DND-41 (cell line): Measurements from ENCODE around the gene HADH.
A peak's percentile ranks its signal among the peaks of the same experiment; 100 is the strongest.

Experiments
- ATAC-seq: fragments of 200-7000 bp; cut with Tn5 transposase; 3 replicates; pipeline ENCODE4 v1.9.1; 2021; ENCODE audit warnings: low read depth; ENCODE audit not compliant: insufficient read depth
- DNase-seq: peaks from one replicate; pipeline ENCODE4 v3.0.0-alpha.2; 2020
- H2AFZ ChIP-seq: 2 replicates; pipeline ENCODE4 v1.6.0; 2012; ENCODE audit warnings: low read depth, low read length
- H3K27ac ChIP-seq: 2 replicates; pipeline ENCODE4 v1.5.1; 2012; ENCODE audit warnings: low read length, inconsistent platforms
- H3K27me3 ChIP-seq: fragments of 200-600 bp; sonication (generic); 2 replicates; pipeline ENCODE4 v1.6.0; 2012; ENCODE audit warnings: low read length, mild to moderate bottlenecking, inconsistent platforms; ENCODE audit not compliant: insufficient read depth, poor library complexity
- H3K36me3 ChIP-seq: 2 replicates; pipeline ENCODE4 v1.5.1; 2012; ENCODE audit warnings: low read length, inconsistent platforms; ENCODE audit not compliant: insufficient read depth
- H3K4me1 ChIP-seq: 2 replicates; pipeline ENCODE4 v1.5.1; 2012; ENCODE audit warnings: mild to moderate bottlenecking, low read length; ENCODE audit not compliant: insufficient read depth
- H3K4me2 ChIP-seq: 2 replicates; pipeline ENCODE4 v1.6.0; 2012; ENCODE audit warnings: mild to moderate bottlenecking, moderate library complexity, low read length, inconsistent platforms; ENCODE audit not compliant: insufficient read depth
- H3K4me3 ChIP-seq, 2 experiments: fragments of 200-600 bp in 1 of 2; shearing (Covaris generic) in 1 of 2; 2 replicates each; pipeline ENCODE4 v1.5.1; 2012 to 2016; ENCODE audit warnings: inconsistent platforms in 2 of 2, low read length in 2 of 2, mild to moderate bottlenecking in 2 of 2, low read depth in 1 of 2, moderate library complexity in 1 of 2
- H3K79me2 ChIP-seq: 2 replicates; pipeline ENCODE4 v1.6.0; 2012; ENCODE audit warnings: low read length, inconsistent platforms; ENCODE audit not compliant: insufficient read depth
- H3K9ac ChIP-seq: 2 replicates; pipeline ENCODE4 v1.6.0; 2012; ENCODE audit warnings: low read depth, mild to moderate bottlenecking, inconsistent platforms, low read length, moderate library complexity
- H3K9me3 ChIP-seq: 2 replicates; pipeline ENCODE4 v1.5.1; 2012; ENCODE audit warnings: low read length, moderate library complexity, mild to moderate bottlenecking, inconsistent platforms; ENCODE audit not compliant: insufficient read depth, severe bottlenecking
- H4K20me1 ChIP-seq: 2 replicates; pipeline ENCODE4 v1.6.0; 2012; ENCODE audit warnings: low read length; ENCODE audit not compliant: insufficient read depth
- EZH2 ChIP-seq: IDR thresholded peaks from 3 replicates; pipeline ENCODE4 v1.6.1; 2012; ENCODE audit warnings: borderline replicate concordance, low read depth, mild to moderate bottlenecking, moderate library complexity, low read length, inconsistent platforms; ENCODE audit not compliant: severe bottlenecking
- TF ChIP-seq, protein P1 (sequence below): IDR thresholded peaks from 2 replicates; pipeline ENCODE4 v1.5.1; 2012; ENCODE audit warnings: borderline replicate concordance, low read length, moderate library complexity, mild to moderate bottlenecking; ENCODE audit not compliant: poor library complexity, severe bottlenecking; ENCODE audit errors: extremely low read depth

HADH gene

DNA sequence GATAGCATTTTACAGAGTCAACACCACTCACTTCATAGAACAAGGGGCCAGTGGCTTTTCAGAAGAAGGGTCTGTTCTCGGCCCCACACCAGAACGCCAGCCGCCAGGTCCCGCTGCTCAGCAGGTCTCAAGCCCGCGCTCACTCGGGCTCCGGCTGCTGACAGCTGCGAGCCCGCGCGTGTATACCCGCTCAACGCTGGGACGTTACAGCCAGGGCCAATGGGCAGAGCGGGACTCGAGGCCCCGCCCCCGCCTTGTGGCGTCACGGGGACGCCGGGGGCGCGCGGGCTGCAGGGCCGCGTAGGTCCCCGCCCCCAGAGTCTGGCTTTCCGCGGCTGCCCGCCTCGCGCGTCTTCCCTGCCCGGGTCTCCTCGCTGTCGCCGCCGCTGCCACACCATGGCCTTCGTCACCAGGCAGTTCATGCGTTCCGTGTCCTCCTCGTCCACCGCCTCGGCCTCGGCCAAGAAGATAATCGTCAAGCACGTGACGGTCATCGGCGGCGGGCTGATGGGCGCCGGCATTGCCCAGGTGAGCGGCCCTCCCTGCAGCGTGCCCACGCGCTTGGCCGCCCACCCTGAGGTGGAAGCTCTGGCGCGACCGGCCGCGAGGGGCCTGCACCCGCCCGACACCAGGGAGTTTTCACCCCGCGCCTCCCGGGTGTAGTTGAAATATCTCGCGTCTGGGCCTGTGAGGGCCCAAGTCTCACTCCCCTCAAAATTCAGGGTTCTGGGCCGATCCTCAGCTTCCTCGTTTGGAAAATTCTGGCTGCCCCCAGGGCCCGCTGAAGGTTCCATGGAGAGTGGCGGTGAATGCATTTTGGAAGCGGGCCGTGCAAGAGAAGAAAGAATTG, at the start of gene HADH:
Gene HADH, plus strand, starts transcription at position 353 of the 850 bp plus-strand sequence. Its CDS starts 44 bp downstream, at position 397.
- H3K9me3 ChIP-seq: no peaks in the 10 kb centered on the region
- peak within 1 kb of the TSS; percentile 95 for H3K27ac ChIP-seq
- H2AFZ ChIP-seq: peak within 1 kb of the TSS; percentile 99
- peaks cover 52% of the 10 kb centered on the region for H3K4me1 ChIP-seq
- no peaks in the 10 kb centered on the region for H3K27me3 ChIP-seq
- H3K36me3 ChIP-seq: peaks cover 4% of the 10 kb centered on the region; the same call in 1 of the 2 replicates
- TF ChIP-seq, protein P1, sequence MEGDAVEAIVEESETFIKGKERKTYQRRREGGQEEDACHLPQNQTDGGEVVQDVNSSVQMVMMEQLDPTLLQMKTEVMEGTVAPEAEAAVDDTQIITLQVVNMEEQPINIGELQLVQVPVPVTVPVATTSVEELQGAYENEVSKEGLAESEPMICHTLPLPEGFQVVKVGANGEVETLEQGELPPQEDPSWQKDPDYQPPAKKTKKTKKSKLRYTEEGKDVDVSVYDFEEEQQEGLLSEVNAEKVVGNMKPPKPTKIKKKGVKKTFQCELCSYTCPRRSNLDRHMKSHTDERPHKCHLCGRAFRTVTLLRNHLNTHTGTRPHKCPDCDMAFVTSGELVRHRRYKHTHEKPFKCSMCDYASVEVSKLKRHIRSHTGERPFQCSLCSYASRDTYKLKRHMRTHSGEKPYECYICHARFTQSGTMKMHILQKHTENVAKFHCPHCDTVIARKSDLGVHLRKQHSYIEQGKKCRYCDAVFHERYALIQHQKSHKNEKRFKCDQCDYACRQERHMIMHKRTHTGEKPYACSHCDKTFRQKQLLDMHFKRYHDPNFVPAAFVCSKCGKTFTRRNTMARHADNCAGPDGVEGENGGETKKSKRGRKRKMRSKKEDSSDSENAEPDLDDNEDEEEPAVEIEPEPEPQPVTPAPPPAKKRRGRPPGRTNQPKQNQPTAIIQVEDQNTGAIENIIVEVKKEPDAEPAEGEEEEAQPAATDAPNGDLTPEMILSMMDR: no peak
- no peak for TF ChIP-seq EZH2
- peak within 1 kb of the TSS; percentile 96 for H3K4me2 ChIP-seq
- peak within 1 kb of the TSS; percentile 97 for H3K9ac ChIP-seq
- H4K20me1 ChIP-seq: peaks cover 31% of the 10 kb centered on the region; the same call in 1 of the 2 replicates
- DNase-seq (peak; percentile 95), ATAC-seq (peak; percentile 96)
- H3K4me3 ChIP-seq: peak within 1 kb of the TSS; percentile 68 to 96
- H3K79me2 ChIP-seq: peaks cover 57% of the 10 kb centered on the region

DNA sequence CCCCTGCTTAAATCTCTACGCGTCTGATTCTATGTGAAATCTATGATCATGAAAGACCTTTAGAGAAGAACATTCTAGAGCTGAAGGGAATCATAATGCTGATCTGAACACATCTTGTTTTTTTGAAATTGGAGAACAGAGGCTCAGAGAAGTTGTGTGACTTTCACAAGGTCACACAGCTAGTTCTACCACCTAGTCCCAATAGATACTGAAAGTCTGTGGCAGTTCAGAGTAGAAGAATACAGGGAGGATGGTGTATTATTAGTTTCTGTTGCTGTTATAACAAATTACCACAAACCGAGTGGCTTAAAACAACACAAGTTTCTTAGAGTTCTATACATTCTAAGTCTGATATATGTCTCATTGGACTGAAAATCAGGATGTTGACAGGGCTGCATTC, 43.9 kb upstream of the HADH start:
- ATAC-seq: no peak
- Histone ChIP-seq H3K4me1 (no peaks in the 10 kb centered on the region), H4K20me1 (no peaks in the 10 kb centered on the region)

DNA sequence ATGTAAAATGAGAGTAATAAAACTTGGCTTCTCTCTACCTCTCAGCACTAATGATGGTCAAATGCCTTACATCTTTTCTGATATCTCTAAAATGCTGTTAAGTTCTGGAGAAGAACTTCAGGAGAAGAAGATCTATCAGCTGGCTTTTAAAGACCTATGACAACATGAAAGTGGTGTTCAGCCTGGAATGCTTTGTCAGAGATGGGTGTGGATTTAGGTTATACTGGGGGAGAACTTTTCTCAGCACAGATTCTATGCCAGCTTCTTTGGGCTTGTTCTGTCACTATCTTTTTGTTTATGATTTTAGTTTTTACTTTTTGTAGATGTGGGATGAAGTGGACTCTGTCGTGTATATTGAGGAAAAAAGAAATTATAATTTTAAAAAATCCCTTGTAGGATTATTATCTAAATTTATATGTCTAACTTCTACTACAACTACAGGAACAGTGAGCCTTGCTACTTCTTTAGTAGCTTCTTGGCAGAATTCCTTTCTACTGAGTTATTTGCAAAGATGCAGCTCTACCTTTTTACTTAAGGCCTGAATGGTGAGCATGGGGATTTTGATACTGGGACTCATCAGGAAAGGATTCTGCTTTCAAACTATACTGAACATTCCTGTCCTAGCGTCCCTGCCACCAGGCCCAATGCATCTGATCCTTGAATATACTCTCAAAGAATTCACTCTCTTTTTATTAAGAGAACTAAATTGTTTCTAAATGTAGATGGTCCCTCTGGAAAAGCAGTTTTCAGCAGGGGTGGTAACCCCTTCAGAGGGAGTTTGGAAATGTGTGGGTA, 38.7 kb upstream of the HADH start:
- Histone ChIP-seq H3K4me1 (no peaks in the 10 kb centered on the region), H3K27me3 (no peaks in the 10 kb centered on the region), H3K36me3 (no peaks in the 10 kb centered on the region), H3K4me2 (no peak overlapping the region), H3K4me3 (no peak overlapping the region), H3K9me3 (peaks cover 7% of the 10 kb centered on the region), H3K79me2 (no peaks in the 10 kb centered on the region), H4K20me1 (no peaks in the 10 kb centered on the region), H2AFZ (no peak overlapping the region), H3K27ac (no peak overlapping the region), H3K9ac (no peak overlapping the region)
- TF ChIP-seq EZH2: no peak
- TF ChIP-seq, protein P1: no peak
- no peak for DNase-seq
- no peak for ATAC-seq

More for the DNA sequence above, 43.9 kb upstream of the HADH start:
- Histone ChIP-seq H3K9ac (no peak overlapping the region), H3K27ac (no peak overlapping the region), H2AFZ (no peak overlapping the region), H3K36me3 (no peaks in the 10 kb centered on the region), H3K4me2 (no peak overlapping the region), H3K4me3 (no peak overlapping the region), H3K79me2 (no peaks in the 10 kb centered on the region), H3K27me3 (no peaks in the 10 kb centered on the region), H3K9me3 (no peaks in the 10 kb centered on the region)
- TF ChIP-seq, protein P1: no peak
- no peak for TF ChIP-seq EZH2
- DNase-seq: no peak
